BLaER1 treated with 17β-estradiol and CSF1 and Interleukin-3, amounts not matched to agents 10 nM and 100 nM (cell line): ENCODE results near the gene THEMIS.
"Not testable (repeated sequence)": the region's sequence is repeated elsewhere in the genome, so short reads cannot be mapped to it uniquely, and the experiment has no call there.

Experiments
- H3K27ac ChIP-seq, 11 experiments: shearing (Covaris generic); formaldehyde crosslinking; 2 replicates each; pipeline ENCODE4 v1.8.1; 2022
- H3K27me3 ChIP-seq, 11 experiments: shearing (Covaris generic); formaldehyde crosslinking; 2 replicates each; pipeline ENCODE4 v1.8.1; 2022
- H3K36me3 ChIP-seq, 11 experiments: shearing (Covaris generic); formaldehyde crosslinking; 2 replicates each; pipeline ENCODE4 v1.8.1; 2022
- H3K4me1 ChIP-seq, 10 experiments: shearing (Covaris generic); formaldehyde crosslinking; 2 replicates each; pipeline ENCODE4 v1.8.1; 2022
- H3K4me2 ChIP-seq, 11 experiments: shearing (Covaris generic); formaldehyde crosslinking; 2 replicates each; pipeline ENCODE4 v1.8.1; 2022
- H3K4me3 ChIP-seq, 10 experiments: shearing (Covaris generic); formaldehyde crosslinking; 2 replicates each; pipeline ENCODE4 v1.8.1; 2022
- H3K9ac ChIP-seq, 11 experiments: shearing (Covaris generic); formaldehyde crosslinking; 2 replicates each; pipeline ENCODE4 v1.8.1; 2022
- H3K9me3 ChIP-seq, 11 experiments: shearing (Covaris generic); formaldehyde crosslinking; replicated peaks in 1 of 11; 2 replicates each; pipeline ENCODE4 v1.8.1; 2022
- H4K20me1 ChIP-seq, 11 experiments: shearing (Covaris generic); formaldehyde crosslinking; 2 replicates each; pipeline ENCODE4 v1.8.1; 2022
- Cebpa-rat ChIP-seq, 11 experiments: shearing (Covaris generic); IDR thresholded peaks; 2 replicates each; pipeline ENCODE4 v1.8.1; 2022

THEMIS gene

GRCh38 chr6:127796713-127797112, 104.1 kb downstream of the THEMIS start:
- Histone ChIP-seq H3K4me3 (no peak overlapping the region), H3K27ac (no peak overlapping the region), H3K27me3 (no peaks in the 10 kb centered on the region), H3K36me3 (no peaks in the 10 kb centered on the region), H3K4me2 (no peak overlapping the region), H3K9ac (no peak overlapping the region), H3K9me3 (no peaks in the 10 kb centered on the region), H3K4me1 (no peaks in the 10 kb centered on the region), H4K20me1 (no peaks in the 10 kb centered on the region)
- no peak for TF ChIP-seq Cebpa-rat (IDR thresholded peaks at IDR 0.05)

DNA sequence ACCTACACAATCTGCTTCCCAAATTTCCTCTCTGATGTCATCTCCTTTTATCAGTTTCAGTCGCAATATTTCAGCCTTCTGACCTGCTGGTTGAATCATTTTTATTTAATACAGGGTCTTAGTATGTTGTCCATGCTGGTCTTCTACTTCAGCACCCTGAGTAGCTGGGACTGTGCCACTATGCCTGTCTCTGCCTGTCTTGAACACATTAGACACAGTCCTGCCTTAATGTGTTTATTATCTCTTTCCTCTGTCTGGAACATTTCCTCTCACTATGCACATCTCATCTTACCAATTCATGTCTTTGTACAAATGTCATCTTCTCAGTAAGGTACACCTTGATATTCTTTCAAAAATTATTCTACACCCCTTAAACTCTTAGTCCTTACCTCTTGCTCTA, 106.5 kb downstream of the THEMIS start:
- H3K36me3 ChIP-seq, result no peaks in the 10 kb centered on the region
- H3K27me3 ChIP-seq, result no peaks in the 10 kb centered on the region
- TF ChIP-seq Cebpa-rat (IDR thresholded peaks at IDR 0.05), result no peak

DNA sequence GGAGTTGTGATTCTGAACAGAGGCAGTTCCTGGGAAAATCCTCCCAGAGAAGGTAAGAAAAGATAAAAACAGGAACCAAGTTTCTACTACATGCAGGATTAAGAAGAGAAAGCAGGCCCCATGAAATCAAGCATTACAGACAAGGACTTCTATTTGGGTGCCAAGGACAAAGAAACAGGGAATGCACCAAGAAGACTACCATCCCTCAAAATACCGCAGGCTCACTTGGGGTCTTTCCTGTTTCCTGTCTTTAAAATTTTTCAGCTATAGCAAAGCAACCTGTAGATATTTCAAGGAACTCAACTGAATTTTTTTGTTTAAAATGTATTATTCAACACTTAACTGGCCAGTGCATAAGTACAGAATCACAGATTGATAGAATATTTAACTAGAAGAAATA, 107.5 kb downstream of the THEMIS start:
- Histone ChIP-seq H3K4me3 (no peak overlapping the region), H3K4me2 (no peak overlapping the region), H3K36me3 (no peaks in the 10 kb centered on the region), H3K4me1 (no peaks in the 10 kb centered on the region), H3K9ac (no peak overlapping the region), H3K27me3 (no peaks in the 10 kb centered on the region), H3K9me3 (no peaks in the 10 kb centered on the region; a peak in 1 of 22 replicates), H4K20me1 (no peaks in the 10 kb centered on the region), H3K27ac (no peak overlapping the region)
- TF ChIP-seq Cebpa-rat (IDR thresholded peaks at IDR 0.05), result no peak

More for the DNA sequence above, 106.5 kb downstream of the THEMIS start:
- no peak overlapping the region for H3K27ac ChIP-seq
- no peak overlapping the region for H3K9ac ChIP-seq
- no peaks in the 10 kb centered on the region; a peak in 1 of 22 replicates for H3K9me3 ChIP-seq
- H4K20me1 ChIP-seq, result no peaks in the 10 kb centered on the region
- H3K4me1 ChIP-seq, result no peaks in the 10 kb centered on the region
- no peak overlapping the region for H3K4me2 ChIP-seq
- no peak overlapping the region for H3K4me3 ChIP-seq

GRCh38 chr6:127792616-127793015, 108.2 kb downstream of the THEMIS start:
- Histone ChIP-seq H3K4me2 (no peak overlapping the region), H3K4me3 (no peak overlapping the region), H3K27ac (no peak overlapping the region), H3K9me3 (no peaks in the 10 kb centered on the region; a peak in 1 of 22 replicates), H3K36me3 (no peaks in the 10 kb centered on the region), H3K27me3 (no peaks in the 10 kb centered on the region), H3K9ac (no peak overlapping the region), H3K4me1 (no peaks in the 10 kb centered on the region), H4K20me1 (no peaks in the 10 kb centered on the region)
- no peak for TF ChIP-seq Cebpa-rat (IDR thresholded peaks at IDR 0.05)

DNA sequence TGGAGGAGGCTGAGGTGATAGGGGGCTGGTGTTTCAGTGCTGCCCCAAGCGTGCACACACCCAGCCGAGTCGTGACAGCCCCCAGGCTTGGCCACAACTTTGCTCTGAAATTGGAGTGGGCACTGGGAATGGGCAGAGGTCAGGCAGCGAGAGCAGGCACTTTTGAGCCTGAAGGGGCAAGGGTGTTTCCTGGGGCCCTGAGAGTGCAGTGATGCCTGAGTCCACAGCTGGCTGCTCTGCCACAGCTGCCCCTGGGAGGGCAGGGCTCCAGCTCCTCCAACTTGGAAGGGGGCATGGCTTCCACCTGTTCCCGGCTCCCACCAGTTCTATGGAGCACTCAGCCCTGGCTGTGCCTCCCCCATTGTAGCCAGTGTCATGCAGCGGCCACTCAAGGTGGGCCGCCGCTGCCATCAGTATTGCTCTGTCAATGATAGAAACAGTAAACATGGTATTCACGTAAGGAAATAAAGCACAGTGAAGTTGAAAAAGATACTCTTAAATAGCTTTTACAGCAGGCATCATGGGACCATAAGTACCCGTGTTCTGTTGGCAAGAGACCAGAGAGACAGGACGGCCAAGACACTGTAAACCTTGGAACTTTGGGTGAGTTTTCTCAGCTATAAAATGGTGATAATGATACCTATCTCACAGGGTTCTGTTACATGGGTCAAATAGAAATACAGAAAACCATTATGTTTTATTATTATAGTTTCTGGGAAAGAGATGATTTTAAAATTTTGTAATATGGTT, 108.9 kb downstream of the THEMIS start:
- H3K36me3 ChIP-seq, result no peaks in the 10 kb centered on the region
- H3K27me3 ChIP-seq, result no peaks in the 10 kb centered on the region
- no peaks in the 10 kb centered on the region for H3K4me1 ChIP-seq
- TF ChIP-seq Cebpa-rat (IDR thresholded peaks at IDR 0.05), result no peak
- no peak overlapping the region for H3K4me3 ChIP-seq
- H3K4me2 ChIP-seq, result no peak overlapping the region
- H4K20me1 ChIP-seq, result no peaks in the 10 kb centered on the region
- no peak overlapping the region for H3K27ac ChIP-seq
- no peaks in the 10 kb centered on the region; a peak in 1 of 22 replicates for H3K9me3 ChIP-seq
- no peak overlapping the region for H3K9ac ChIP-seq

DNA sequence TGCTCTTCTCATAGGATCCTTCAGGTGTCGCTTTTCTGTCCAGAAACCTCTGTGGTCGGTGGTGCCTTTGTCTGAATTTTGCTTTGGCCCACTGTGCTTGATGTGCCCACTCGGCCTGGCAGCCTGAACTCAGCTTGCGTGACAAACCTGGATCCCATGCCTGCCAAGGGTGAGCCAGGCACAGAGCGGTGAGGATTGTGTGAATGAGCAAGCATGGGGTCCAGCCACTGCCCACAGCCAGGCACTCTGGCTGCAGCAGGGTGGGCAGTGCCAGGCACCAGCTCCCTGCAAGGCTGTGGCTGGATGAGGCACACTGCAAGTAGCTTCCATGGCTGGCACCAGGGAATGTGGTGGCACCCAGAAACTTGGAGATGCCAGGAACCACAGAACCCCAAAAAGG, 110.3 kb downstream of the THEMIS start:
- Histone ChIP-seq H3K4me2 (no peak overlapping the region), H3K4me3 (no peak overlapping the region), H3K27me3 (no peaks in the 10 kb centered on the region), H3K27ac (no peak overlapping the region), H3K9ac (no peak overlapping the region), H4K20me1 (no peaks in the 10 kb centered on the region), H3K9me3 (no peaks in the 10 kb centered on the region; a peak in 1 of 22 replicates), H3K36me3 (no peaks in the 10 kb centered on the region), H3K4me1 (no peaks in the 10 kb centered on the region)
- TF ChIP-seq Cebpa-rat (IDR thresholded peaks at IDR 0.05), result no peak

- Histone ChIP-seq H3K4me2 (no peak overlapping the region), H3K4me3 (no peak overlapping the region), H3K36me3 (no peaks in the 10 kb centered on the region), H4K20me1 (no peaks in the 10 kb centered on the region), H3K9me3 (peaks cover 0 to 10% (median 0%) of the 10 kb centered on the region in 11 experiments; a peak in 5 of 22 replicates), H3K27me3 (no peaks in the 10 kb centered on the region), H3K4me1 (peaks cover 0 to 9% (median 0%) of the 10 kb centered on the region in 10 experiments; a peak in 3 of 20 replicates), H3K9ac (no peak overlapping the region), H3K27ac (no peak overlapping the region)
- TF ChIP-seq Cebpa-rat (IDR thresholded peaks at IDR 0.05), result no peak
These were observed 114.7 kb downstream of the THEMIS start for GRCh38 chr6:127786109-127786508.

- no peaks in the 10 kb centered on the region for H3K27me3 ChIP-seq
- H4K20me1 ChIP-seq, result no peaks in the 10 kb centered on the region
- H3K9ac ChIP-seq, result no peak overlapping the region
- H3K9me3 ChIP-seq, result peaks cover 0 to 10% (median 0%) of the 10 kb centered on the region in 11 experiments; a peak in 5 of 22 replicates
- H3K27ac ChIP-seq, result no peak overlapping the region
- TF ChIP-seq Cebpa-rat (IDR thresholded peaks at IDR 0.05), result no peak
- no peak overlapping the region for H3K4me3 ChIP-seq
- H3K36me3 ChIP-seq, result no peaks in the 10 kb centered on the region
- no peak overlapping the region for H3K4me2 ChIP-seq
- H3K4me1 ChIP-seq, result peaks cover 0 to 9% (median 0%) of the 10 kb centered on the region in 10 experiments; a peak in 3 of 20 replicates
These were observed 116.4 kb downstream of the THEMIS start for GRCh38 chr6:127784468-127784867.

DNA sequence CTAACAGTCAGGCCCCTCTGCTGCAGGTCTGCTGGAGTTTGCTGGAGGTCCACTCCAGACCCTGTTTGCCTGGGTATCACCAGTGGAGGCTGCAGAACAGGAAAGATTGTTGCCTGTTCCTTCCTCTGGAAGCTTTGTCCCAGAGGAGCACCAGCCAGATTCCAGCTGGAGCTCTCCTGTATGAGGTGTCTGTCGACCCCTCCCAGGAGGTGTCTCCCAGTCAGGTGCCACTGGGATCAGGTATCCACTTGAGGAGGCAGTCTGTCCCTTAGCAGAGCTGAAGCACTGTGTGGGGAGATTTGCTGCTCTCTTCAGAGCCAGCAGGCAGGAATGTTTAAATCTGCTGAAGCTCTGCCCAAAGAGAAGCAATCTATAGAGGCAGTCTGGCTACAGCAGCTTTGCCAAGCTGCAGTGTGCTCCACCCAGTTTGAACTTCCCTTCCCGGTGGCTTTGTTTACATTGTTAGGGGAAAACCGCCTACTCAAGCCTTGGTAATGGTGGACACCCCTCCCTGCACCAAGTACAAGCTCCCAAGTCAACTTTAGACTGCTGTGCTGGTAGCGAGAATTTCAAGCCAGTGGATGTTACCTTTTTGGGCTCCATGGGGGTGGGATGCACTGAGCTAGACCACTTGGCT, 119.1 kb downstream of the THEMIS start:
- H4K20me1 ChIP-seq, H3K36me3 ChIP-seq, H3K4me3 ChIP-seq, H3K27me3 ChIP-seq, H3K9me3 ChIP-seq, H3K27ac ChIP-seq: not testable (repeated sequence)
- Histone ChIP-seq H3K4me2 (peak overlapping the region in 2 of 11 experiments; percentile 32 to 66; a peak in 3 of 22 replicates), H3K4me1 (peaks cover 0 to 17% (median 0%) of the 10 kb centered on the region in 10 experiments; a peak in 3 of 20 replicates), H3K9ac (peak overlapping the region in 1 of 11 experiments; percentile 32; a peak in 1 of 22 replicates)

DNA sequence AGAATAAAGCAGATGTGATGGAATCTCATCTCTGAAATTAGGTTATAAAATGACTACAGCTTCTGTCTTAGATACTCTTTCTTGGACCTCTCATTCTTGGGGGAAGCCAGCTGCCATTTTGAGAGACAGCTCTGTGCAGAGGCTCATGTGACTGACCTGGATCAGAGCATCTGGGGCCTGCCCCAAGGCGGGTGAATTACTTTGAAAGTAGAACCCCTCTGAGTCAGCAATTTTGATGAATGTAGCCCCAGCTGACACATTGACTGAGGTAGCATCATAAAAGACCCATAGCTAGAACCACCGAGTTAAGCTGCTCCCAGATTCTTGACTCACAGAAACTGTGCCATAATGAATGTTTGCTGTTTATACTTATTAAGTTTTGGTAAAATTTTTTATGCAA, 124.5 kb downstream of the THEMIS start:
- no peaks in the 10 kb centered on the region for H3K27me3 ChIP-seq
- no peak overlapping the region for H3K4me3 ChIP-seq
- H3K4me2 ChIP-seq, result no peak overlapping the region
- no peak overlapping the region for H3K9ac ChIP-seq
- H3K9me3 ChIP-seq, result no peaks in the 10 kb centered on the region
- peaks cover 0 to 8% (median 0%) of the 10 kb centered on the region in 10 experiments; a peak in 2 of 20 replicates for H3K4me1 ChIP-seq
- no peak for TF ChIP-seq Cebpa-rat (IDR thresholded peaks at IDR 0.05)
- no peak overlapping the region for H3K27ac ChIP-seq
- H4K20me1 ChIP-seq, result no peaks in the 10 kb centered on the region
- H3K36me3 ChIP-seq, result no peaks in the 10 kb centered on the region
